GM12801 (cell line): ENCODE measurements around the gene KIF15.

Experiments
- TF ChIP-seq, protein P1 (sequence below): IDR thresholded peaks from one replicate; pipeline ENCODE4 v1.5.1; 2011; ENCODE audit warnings: control low read depth; ENCODE audit not compliant: insufficient read length; ENCODE audit errors: extremely low read depth

The KIF15 gene

DNA sequence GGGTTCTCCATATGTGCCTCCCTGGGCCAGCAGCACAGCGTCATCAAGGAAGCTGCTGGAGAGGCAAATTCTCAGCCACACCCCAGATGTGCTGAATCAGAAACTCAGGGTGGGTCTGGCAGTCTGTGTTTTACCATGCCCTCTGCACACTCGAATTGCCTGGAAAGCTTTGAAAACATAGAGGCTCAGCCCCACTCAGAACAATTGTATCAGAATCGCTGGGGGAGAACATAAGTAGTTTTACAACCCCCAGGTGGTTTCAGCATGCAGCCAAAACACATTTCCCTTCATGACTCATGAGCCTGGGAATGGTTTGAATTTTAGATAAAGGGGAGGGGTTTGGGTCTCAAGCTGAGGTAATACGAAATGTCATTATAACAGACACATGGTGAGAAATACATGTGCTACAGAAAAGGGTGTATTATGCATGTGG lies 122.4 kb downstream of the KIF15 start:
- TF ChIP-seq, protein P1, sequence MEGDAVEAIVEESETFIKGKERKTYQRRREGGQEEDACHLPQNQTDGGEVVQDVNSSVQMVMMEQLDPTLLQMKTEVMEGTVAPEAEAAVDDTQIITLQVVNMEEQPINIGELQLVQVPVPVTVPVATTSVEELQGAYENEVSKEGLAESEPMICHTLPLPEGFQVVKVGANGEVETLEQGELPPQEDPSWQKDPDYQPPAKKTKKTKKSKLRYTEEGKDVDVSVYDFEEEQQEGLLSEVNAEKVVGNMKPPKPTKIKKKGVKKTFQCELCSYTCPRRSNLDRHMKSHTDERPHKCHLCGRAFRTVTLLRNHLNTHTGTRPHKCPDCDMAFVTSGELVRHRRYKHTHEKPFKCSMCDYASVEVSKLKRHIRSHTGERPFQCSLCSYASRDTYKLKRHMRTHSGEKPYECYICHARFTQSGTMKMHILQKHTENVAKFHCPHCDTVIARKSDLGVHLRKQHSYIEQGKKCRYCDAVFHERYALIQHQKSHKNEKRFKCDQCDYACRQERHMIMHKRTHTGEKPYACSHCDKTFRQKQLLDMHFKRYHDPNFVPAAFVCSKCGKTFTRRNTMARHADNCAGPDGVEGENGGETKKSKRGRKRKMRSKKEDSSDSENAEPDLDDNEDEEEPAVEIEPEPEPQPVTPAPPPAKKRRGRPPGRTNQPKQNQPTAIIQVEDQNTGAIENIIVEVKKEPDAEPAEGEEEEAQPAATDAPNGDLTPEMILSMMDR: no peak

DNA sequence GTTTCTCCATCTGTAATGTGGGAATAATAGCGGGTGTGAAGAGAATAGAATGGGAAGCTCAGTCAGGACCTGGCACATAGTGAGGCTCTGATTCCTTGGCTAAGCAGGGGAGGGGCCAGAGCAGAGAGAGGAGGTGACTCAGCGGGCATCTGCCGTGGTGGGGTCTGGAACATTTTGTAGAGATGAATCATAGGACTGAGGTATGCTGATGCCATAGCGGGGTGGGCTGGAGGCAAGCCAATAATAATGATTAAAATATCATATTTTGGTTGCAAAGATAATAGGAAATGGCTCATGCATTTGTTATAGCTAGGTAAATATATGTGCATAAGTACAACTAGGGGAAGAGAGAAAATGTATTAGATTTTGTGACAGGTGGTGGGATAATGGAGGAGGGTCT lies 124.0 kb downstream of the KIF15 start:
- TF ChIP-seq, protein P1: no peak

DNA sequence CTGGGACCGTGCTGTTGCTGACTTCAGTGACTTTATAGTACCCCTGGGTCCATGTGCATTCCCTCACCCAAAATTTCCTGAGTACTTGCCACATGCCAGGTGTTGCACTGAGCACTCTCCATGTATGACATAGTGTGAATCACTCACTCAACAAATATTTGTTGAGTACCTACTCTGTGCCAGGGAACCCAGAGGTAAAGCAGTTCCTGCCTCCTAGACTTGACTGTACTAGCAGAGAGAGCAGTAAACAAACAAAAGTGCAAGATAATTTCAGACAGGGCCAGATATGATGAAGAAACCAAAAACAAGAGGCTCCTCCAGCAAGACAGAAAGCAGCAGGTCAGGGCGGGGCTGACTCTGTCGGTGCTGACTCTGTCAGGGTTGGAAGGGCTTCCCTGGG lies 125.0 kb downstream of the KIF15 start:
- TF ChIP-seq, protein P1: no peak

DNA sequence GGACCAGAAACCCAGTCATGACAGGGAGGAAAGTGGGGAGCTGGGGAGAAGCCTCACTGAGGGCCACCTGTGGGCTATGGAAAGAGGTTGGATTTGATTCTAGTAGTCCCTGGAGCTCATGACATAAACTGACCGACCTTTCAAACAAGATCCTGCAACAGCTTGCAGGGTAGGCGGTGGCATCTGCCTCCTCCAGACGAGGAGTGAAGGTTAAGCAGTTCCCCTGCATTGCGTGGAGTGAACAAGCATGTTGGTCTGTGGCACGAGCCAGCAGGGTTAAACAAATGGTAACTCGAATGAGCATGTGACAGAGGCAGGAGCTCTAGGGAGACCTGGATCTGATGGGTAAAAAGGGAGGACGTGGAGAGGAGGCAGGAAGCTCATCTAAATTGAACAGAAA lies 125.5 kb downstream of the KIF15 start:
- TF ChIP-seq, protein P1: no peak

DNA sequence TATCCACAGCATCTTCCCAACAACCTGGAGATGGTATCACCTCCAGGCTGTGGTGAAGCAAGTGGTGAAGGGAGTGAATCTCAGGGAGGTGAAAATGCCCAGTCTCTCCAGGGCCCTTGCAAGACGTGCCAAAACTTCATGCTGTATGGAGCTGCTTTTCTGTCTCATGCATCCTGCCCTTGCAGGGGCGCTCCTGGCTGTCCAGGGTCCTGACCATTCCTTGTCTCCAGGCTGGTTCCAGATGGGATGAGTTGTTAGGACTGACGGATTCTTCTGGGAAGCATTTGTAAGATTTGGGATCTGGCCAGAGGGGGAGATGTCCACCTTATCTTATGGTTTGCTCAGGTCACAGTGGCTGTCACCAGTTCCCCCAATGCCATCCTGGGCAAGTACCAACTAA lies 128.7 kb downstream of the KIF15 start:
- TF ChIP-seq, protein P1: no peak

DNA sequence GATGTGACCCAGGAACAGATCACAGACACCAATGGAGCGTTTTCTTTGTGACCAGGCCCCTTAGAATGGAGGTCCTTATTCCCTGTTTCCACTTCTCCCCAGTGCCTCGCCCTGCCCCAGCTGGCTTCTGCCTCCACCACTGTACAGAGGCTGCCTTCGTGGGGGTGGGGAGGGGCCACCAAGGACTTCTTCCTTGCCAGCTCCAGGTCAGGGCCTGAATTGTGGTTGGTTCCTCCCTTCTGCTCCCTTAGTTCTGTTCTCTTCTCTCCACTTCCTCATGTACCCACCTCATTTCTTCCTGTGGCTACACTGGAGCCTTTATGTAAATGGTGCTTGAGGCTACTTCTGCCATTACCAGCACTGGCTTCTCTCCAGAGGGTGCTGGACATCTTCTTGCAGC lies 129.3 kb downstream of the KIF15 start:
- TF ChIP-seq, protein P1: no peak

DNA sequence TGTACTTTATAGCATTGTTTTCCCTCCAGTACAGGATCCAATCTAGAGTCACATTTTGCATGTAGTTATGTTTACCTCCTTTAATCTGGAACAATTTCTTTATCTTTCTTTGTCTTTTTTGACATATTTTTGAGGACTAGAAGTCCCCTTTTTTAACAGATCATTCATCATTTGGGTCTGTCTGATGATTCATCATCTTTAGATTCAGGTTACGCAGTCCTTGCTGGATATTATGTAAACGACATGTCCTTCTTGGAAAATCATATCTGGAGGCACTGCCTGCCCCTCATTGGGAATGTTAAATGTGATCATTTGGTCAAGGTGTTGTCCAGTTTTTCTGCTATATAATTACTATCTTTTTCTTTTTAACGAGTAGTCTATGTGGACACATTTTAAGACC lies 131.1 kb downstream of the KIF15 start:
- TF ChIP-seq, protein P1: no peak

DNA sequence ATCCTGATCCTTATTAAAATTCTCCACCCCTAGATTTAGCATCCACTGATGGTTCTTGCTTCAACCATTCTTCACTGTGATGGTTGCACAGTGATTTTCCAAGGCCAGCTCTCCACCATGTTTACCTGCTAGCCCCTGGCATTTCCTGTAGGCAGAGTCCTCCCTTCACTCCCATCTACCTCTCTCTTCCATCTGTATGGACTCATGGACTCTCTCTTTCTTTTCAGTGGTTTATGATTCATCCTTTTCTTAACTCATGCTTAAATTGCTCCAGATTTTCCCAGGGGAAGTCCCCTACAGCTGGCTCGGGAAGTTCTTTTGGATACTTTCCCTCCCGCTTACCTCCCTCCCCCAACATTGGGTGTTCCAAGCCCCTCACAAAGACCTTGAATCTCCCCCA lies 131.5 kb downstream of the KIF15 start:
- TF ChIP-seq, protein P1: no peak
